T-cell (primary cell): ENCODE results near the gene SPRED3. TPM values are rescaled to one million over a fixed set of nuclear protein-coding genes. Genes with fewer than 3 reads are reported as not detected.

Source experiments
- ATAC-seq, 4 experiments: fragments of 200-7000 bp in 3 of 4; fragments of 150-1000 bp in 1 of 4; cut with Tn5 transposase; replicated peaks in 1 of 4; 1 replicate in 3 of 4; 2 replicates in 1 of 4; pipeline ENCODE4 v1.10.0; 2021; ENCODE audit warnings: moderate library complexity in 3 of 4, mild to moderate bottlenecking in 2 of 4, moderate number of reproducible peaks in 1 of 4
- CTCF ChIA-PET, 2 donors: fragments of 300-600 bp; sonication (Branson Sonifier 250); formaldehyde crosslinking; loops; one replicate each; lab custom pipeline; 2022; ENCODE audit warnings: antibody characterized with exemption in 2 of 2; lab: Charles Lee
- POLR2A ChIA-PET, 2 donors: fragments of 300-600 bp; sonication (Branson Sonifier 250); formaldehyde crosslinking; loops; one replicate each; lab custom pipeline; 2022; ENCODE audit warnings: antibody characterized with exemption in 2 of 2; lab: Charles Lee
- DNase-seq, 35 experiments: peaks; one replicate each; pipeline versions ENCODE4 v3.0.0 to v3.0.0-alpha.2; 2013 to 2023
- H3K27ac ChIP-seq: one replicate; pipeline ENCODE4 v1.5.1; 2013; ENCODE audit warnings: low read length
- H3K27me3 ChIP-seq, 2 experiments: replicated peaks in 1 of 2; 1 replicate in 1 of 2; 2 replicates in 1 of 2; pipeline versions ENCODE4 v1.6.1 to v1.7.0; 2013; ENCODE audit warnings: low read length in 1 of 2, mixed read lengths in 1 of 2; ENCODE audit not compliant: control insufficient read depth in 2 of 2, insufficient read depth in 2 of 2; ENCODE audit errors: extremely low read depth in 1 of 2
- H3K36me3 ChIP-seq, 2 donors: 1 replicate in 1 of 2; 2 replicates in 1 of 2; pipeline versions ENCODE4 v1.6.1 to v1.7.0; 2013; ENCODE audit warnings: low read length in 1 of 2; ENCODE audit not compliant: control insufficient read depth in 2 of 2, insufficient read depth in 1 of 2; ENCODE audit errors: extremely low read depth in 1 of 2
- H3K4me1 ChIP-seq, 2 experiments: 1 replicate in 1 of 2; 2 replicates in 1 of 2; pipeline versions ENCODE4 v1.6.1 to v1.7.0; 2013; ENCODE audit warnings: low read length in 2 of 2, mixed read lengths in 1 of 2; ENCODE audit not compliant: insufficient read depth in 2 of 2, control insufficient read depth in 1 of 2; ENCODE audit errors: extremely low read depth in 1 of 2
- H3K4me3 ChIP-seq, 2 donors: 1 replicate in 1 of 2; 2 replicates in 1 of 2; pipeline versions ENCODE4 v1.5.1 to v1.7.0; 2013; ENCODE audit warnings: mild to moderate bottlenecking in 2 of 2, low read length in 1 of 2, moderate library complexity in 1 of 2; ENCODE audit not compliant: control insufficient read depth in 1 of 2; ENCODE audit errors: extremely low read depth in 1 of 2
- H3K9me3 ChIP-seq: 2 replicates; pipeline ENCODE4 v1.7.0; 2013
- H3K27ac Mint-ChIP-seq, 2 donors: one replicate each; pipeline ENCODE4 v1.8.0; 2020 to 2021; ENCODE audit warnings: mild to moderate bottlenecking in 2 of 2, mixed read lengths in 2 of 2
- H3K27me3 Mint-ChIP-seq, 2 donors: one replicate each; pipeline ENCODE4 v1.8.0; 2021 to 2022; ENCODE audit warnings: mixed read lengths in 2 of 2
- H3K36me3 Mint-ChIP-seq: one replicate; pipeline ENCODE4 v1.8.0; 2021; ENCODE audit warnings: mixed read lengths
- H3K4me1 Mint-ChIP-seq, 3 donors: one replicate each; pipeline ENCODE4 v1.8.0; 2020 to 2022; ENCODE audit warnings: mixed read lengths in 3 of 3, mild to moderate bottlenecking in 1 of 3
- H3K4me3 Mint-ChIP-seq, 3 donors: one replicate each; pipeline ENCODE4 v1.8.0; 2020 to 2022; ENCODE audit warnings: mild to moderate bottlenecking in 3 of 3, mixed read lengths in 3 of 3, moderate library complexity in 3 of 3
- H3K9me3 Mint-ChIP-seq, 3 donors: one replicate each; pipeline ENCODE4 v1.8.0; 2020 to 2022; ENCODE audit warnings: mixed read lengths in 3 of 3
- WGBS: methylation state at CpG from one replicate; pipeline ENCODE4 v1.1.5; 2013; ENCODE audit warnings: missing lambda C conversion rate; ENCODE audit not compliant: insufficient coverage; 5-methylcytosine and 5-hydroxymethylcytosine counted together
- total RNA-seq, 35 experiments: library from RNA in 6 of 35; stranded (reverse) in 6 of 35; fragments of 120-200 nt in 1 of 35; gene quantifications; one replicate each; pipeline versions ENCODE4 v1.2.1 to v1.2.4 and lab custom pipeline; 2013 to 2026

SPRED3 gene
- total RNA-seq, 5 donors from 2014 or later (not counting 1 experiment from before 2014, with no cell fraction given), result 0.93 to 2.9 (median 2.1) TPM

DNA sequence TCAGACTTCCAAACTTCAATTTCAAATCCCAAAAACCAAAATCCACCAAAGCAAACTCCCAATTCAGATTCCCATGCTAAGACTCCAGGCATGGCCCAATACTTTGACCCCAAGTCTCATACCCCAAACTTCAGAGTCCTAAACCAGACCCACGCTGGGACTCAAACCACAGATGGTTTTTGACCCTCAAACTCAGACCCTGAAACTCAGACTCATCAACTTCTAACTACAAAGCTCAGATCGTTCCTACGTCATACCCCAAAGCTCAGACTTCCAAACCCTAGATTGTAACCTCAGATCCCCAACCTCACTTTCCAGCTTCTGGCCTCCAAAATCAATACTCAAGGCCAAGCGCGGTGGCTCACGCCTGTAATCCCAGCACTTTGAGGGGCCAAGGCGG, 56.9 kb downstream of the SPRED3 start:
- 86% methylated on average over 5 of the region's 7 CpGs for WGBS
- no peaks in the 10 kb centered on the region for H3K9me3 ChIP-seq
- ATAC-seq, result no peak
- DNase-seq, result no peak
- ChIA-PET CTCF (no interaction called here), POLR2A (no interaction called here)
- H3K27ac ChIP-seq, result no peak overlapping the region
- H3K4me1 Mint-ChIP-seq, result peaks cover 0 to 2% (median 0%) of the 10 kb centered on the region in 3 donors
- H3K4me3 Mint-ChIP-seq, result no peak overlapping the region
- H3K4me3 ChIP-seq, result no peak overlapping the region
- no peak overlapping the region for H3K27ac Mint-ChIP-seq
- H3K27me3 ChIP-seq, result peaks cover 0 to 35% of the 10 kb centered on the region in 2 experiments
- H3K36me3 Mint-ChIP-seq, result no peaks in the 10 kb centered on the region
- no peaks in the 10 kb centered on the region for H3K36me3 ChIP-seq
- H3K4me1 ChIP-seq, result no peaks in the 10 kb centered on the region
- no peaks in the 10 kb centered on the region for H3K9me3 Mint-ChIP-seq
- peaks cover 7 to 13% of the 10 kb centered on the region in 2 donors for H3K27me3 Mint-ChIP-seq

DNA sequence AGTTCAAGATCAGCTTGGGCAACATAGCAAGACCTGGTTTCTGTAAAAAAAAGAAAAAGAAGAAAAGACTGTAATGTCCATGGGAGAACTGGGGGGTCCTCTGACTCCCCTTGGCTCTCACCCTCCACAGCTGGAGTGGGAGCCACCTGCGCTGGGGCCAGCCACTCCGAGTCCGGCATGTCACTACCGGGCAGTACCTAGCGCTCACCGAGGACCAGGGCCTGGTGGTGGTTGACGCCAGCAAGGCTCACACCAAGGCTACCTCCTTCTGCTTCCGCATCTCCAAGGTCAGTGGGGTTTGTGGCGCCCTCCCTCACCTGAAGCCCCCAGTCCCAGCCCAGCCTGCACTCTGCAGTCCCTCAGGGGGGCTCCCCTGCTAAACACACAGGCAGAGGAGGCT, 59.7 kb downstream of the SPRED3 start:
- POLR2A ChIA-PET, result no interaction called here
- ATAC-seq, result no peak
- CTCF ChIA-PET, result no interaction called here
- Mint-ChIP-seq H3K9me3 (no peaks in the 10 kb centered on the region), H3K36me3 (no peaks in the 10 kb centered on the region), H3K4me1 (no peaks in the 10 kb centered on the region), H3K27ac (no peak overlapping the region), H3K4me3 (no peak overlapping the region), H3K27me3 (peaks cover 0 to 8% of the 10 kb centered on the region in 2 donors)
- Histone ChIP-seq H3K27me3 (peaks cover 0 to 17% of the 10 kb centered on the region in 2 experiments), H3K27ac (no peak overlapping the region), H3K36me3 (no peaks in the 10 kb centered on the region), H3K9me3 (no peaks in the 10 kb centered on the region), H3K4me1 (no peaks in the 10 kb centered on the region), H3K4me3 (no peak overlapping the region)
- DNase-seq, result no peak
- 88% methylated on average over 9 of the region's 9 CpGs for WGBS

Other genes starting within 250 kb of the SPRED3 start
- not detected for gene DPF1, start 164.5 kb upstream of the SPRED3 start, total RNA-seq
- 1 to 10 TPM in 2 of 5 donors, under 1 TPM in 1, not detected in 2; 0.82 to 2.8 (median 1.6) TPM for gene PPP1R14A, start 132.3 kb upstream of the SPRED3 start, total RNA-seq
- gene SPINT2, start 124.1 kb upstream of the SPRED3 start, total RNA-seq, result 10 to 100 TPM; 30.3 to 48.5 (median 37.9) TPM
- 1 to 10 TPM in 2 of 5 donors, under 1 TPM in 1, not detected in 2; 0.56 to 1.4 (median 1.3) TPM for gene C19orf33, start 84.4 kb upstream of the SPRED3 start, total RNA-seq
- 10 to 100 TPM; 28.1 to 39.1 (median 34.1) TPM for gene YIF1B, start 72.8 kb upstream of the SPRED3 start, total RNA-seq
- 10 to 100 TPM in 3 of 5 donors, 1 to 10 TPM in 2; 4.8 to 12.9 (median 12.6) TPM for gene KCNK6, start 68.9 kb upstream of the SPRED3 start, total RNA-seq
- 10 to 100 TPM; 11.1 to 27.2 (median 21.2) TPM for gene CATSPERG, start 52.9 kb upstream of the SPRED3 start, total RNA-seq
- gene PSMD8, start 14.1 kb upstream of the SPRED3 start, total RNA-seq, result 10 to 100 TPM; 76.4 to 95.2 (median 85.8) TPM
- gene GGN, start 663 bp upstream of the SPRED3 start, total RNA-seq, result under 1 TPM in 4 of 5 donors, not detected in 1; 0.18 to 0.60 (median 0.31) TPM
- gene FAM98C, start 14.4 kb downstream of the SPRED3 start, total RNA-seq, result 10 to 100 TPM; 31.9 to 62.1 (median 57.4) TPM
- gene RASGRP4, start 37.5 kb downstream of the SPRED3 start, total RNA-seq, result under 1 TPM; 0.09 to 0.70 (median 0.26) TPM
- 1 to 10 TPM; 1.1 to 3.8 (median 2.9) TPM for gene RYR1, start 45.0 kb downstream of the SPRED3 start, total RNA-seq
- 100 to 1,000 TPM; 243 to 417 (median 329) TPM for gene MAP4K1, start 229.3 kb downstream of the SPRED3 start, total RNA-seq
- 100 to 1,000 TPM; 317 to 352 (median 319) TPM for gene EIF3K, start 230.5 kb downstream of the SPRED3 start, total RNA-seq